Transverse colon (tissue), 3 donors: ENCODE data around the gene MIA3.

ENCODE experiments used
- CTCF ChIP-seq, 5 experiments: fragments of 200-600 bp in 3 of 5; fragments of 450-650 bp in 2 of 5; sonication (generic) in 3 of 5; IDR thresholded peaks; 1 replicate in 2 of 5; 2 replicates in 3 of 5; pipeline ENCODE4 v1.5.1; 2016 to 2017; ENCODE audit warnings: antibody characterized with exemption in 5 of 5, inconsistent platforms in 3 of 5, mild to moderate bottlenecking in 2 of 5, moderate library complexity in 1 of 5
- EP300 ChIP-seq: sonication (generic); formaldehyde crosslinking; IDR thresholded peaks from one replicate; pipeline ENCODE4 v1.6.1; 2017; ENCODE audit warnings: antibody characterized with exemption, low read depth
- POLR2A ChIP-seq: fragments of 450-650 bp; IDR thresholded peaks from one replicate; pipeline ENCODE4 v1.6.1; 2016; ENCODE audit warnings: antibody characterized with exemption, mild to moderate bottlenecking, moderate library complexity

- TF ChIP-seq CTCF (IDR thresholded peaks at IDR 0.05) = no peak
- TF ChIP-seq POLR2A = no peak
- TF ChIP-seq EP300 = no peak
Observed at GRCh38 chr1:222620566-222620965, 2.7 kb downstream of the MIA3 start.
